Spinal cord (tissue), 10 donors: Measurements from ENCODE around the gene SCRN3. TPM values are rescaled to one million over a fixed set of nuclear protein-coding genes. Genes with fewer than 3 reads are reported as not detected.

Experiments
- DNase-seq, 6 donors: peaks; one replicate each; pipeline versions ENCODE4 v3.0.0 to v3.0.0-alpha.2; 2013 to 2015; ENCODE audit warnings: low spot score in 6 of 6, low read depth in 4 of 6
- H3K27ac ChIP-seq: one replicate; pipeline ENCODE4 v1.5.1; 2013; ENCODE audit warnings: low read depth, low read length, control low read depth
- H3K27me3 ChIP-seq: one replicate; pipeline ENCODE4 v1.6.1; 2013; ENCODE audit warnings: low read length; ENCODE audit not compliant: control insufficient read depth, insufficient read depth
- H3K36me3 ChIP-seq: one replicate; pipeline ENCODE4 v1.6.1; 2013; ENCODE audit warnings: low read length; ENCODE audit not compliant: control insufficient read depth, insufficient read depth
- H3K4me1 ChIP-seq: one replicate; pipeline ENCODE4 v1.6.1; 2013; ENCODE audit warnings: low read length; ENCODE audit not compliant: control insufficient read depth, insufficient read depth
- H3K4me3 ChIP-seq: one replicate; pipeline ENCODE4 v1.5.1; 2013; ENCODE audit warnings: low read depth, low read length, control low read depth
- H3K9me3 ChIP-seq: one replicate; pipeline ENCODE4 v1.6.1; 2013; ENCODE audit warnings: low read length; ENCODE audit not compliant: control insufficient read depth, insufficient read depth
- WGBS: methylation state at CpG from one replicate; pipeline ENCODE4 v1.1.5; 2013; ENCODE audit warnings: missing lambda C conversion rate; ENCODE audit not compliant: insufficient coverage; 5-methylcytosine and 5-hydroxymethylcytosine counted together
- polyA plus RNA-seq, 2 donors: library from polyadenylated mRNA; unstranded; fragments of 120-200 nt; gene quantifications; one replicate each; pipeline ENCODE4 v1.2.1, GENCODE V29; 2013; ENCODE audit not compliant: insufficient read length in 2 of 2
- total RNA-seq, 2 donors: library from RNA; depleted of rRNA in 1 of 2; stranded (reverse); fragments of 120-200 nt in 1 of 2; fragments of >200 nt in 1 of 2; gene quantifications; one replicate each; pipeline versions ENCODE4 v1.2.3 to v1.2.4, GENCODE V29; 2013 to 2014
- donor health status: healthy.

The SCRN3 gene
- total and polyA plus RNA-seq, 4 donors: 47.2 to 58.8 (median 49.1) TPM

- H3K36me3 ChIP-seq: no peaks in the 10 kb centered on the region
- no peaks in the 10 kb centered on the region for H3K9me3 ChIP-seq
- DNase-seq: peak; percentile 38 to 93 (median 74)
- H3K4me3 ChIP-seq: no peak overlapping the region
- H3K27me3 ChIP-seq: no peaks in the 10 kb centered on the region
- WGBS: 34% methylated on average over 4 of the region's 13 CpGs
- H3K4me1 ChIP-seq: peaks cover 11% of the 10 kb centered on the region
- peak overlapping the region; percentile 67 for H3K27ac ChIP-seq
These were observed 42.8 kb downstream of the SCRN3 start for GRCh38 chr2:174438146-174438886.

- no peak overlapping the region for H3K27ac ChIP-seq
- no peak overlapping the region for H3K4me3 ChIP-seq
- H3K4me1 ChIP-seq: peaks cover 11% of the 10 kb centered on the region
- no peaks in the 10 kb centered on the region for H3K9me3 ChIP-seq
- no peaks in the 10 kb centered on the region for H3K27me3 ChIP-seq
- no peaks in the 10 kb centered on the region for H3K36me3 ChIP-seq
- DNase-seq: no peak
- no CpG with 5 or more reads among the region's 2 CpGs for WGBS
These were observed 43.8 kb downstream of the SCRN3 start for GRCh38 chr2:174439323-174439722.

- Histone ChIP-seq H3K9me3 (no peaks in the 10 kb centered on the region), H3K27me3 (no peaks in the 10 kb centered on the region), H3K36me3 (no peaks in the 10 kb centered on the region), H3K4me3 (no peak overlapping the region), H3K27ac (no peak overlapping the region), H3K4me1 (peaks cover 11% of the 10 kb centered on the region)
- DNase-seq: no peak
- 100% methylated on average over 1 of the region's 2 CpGs for WGBS
These were observed 44.4 kb downstream of the SCRN3 start for GRCh38 chr2:174439950-174440349.

GRCh38 chr2:174442546-174443510 lies 47.3 kb downstream of the SCRN3 start:
- Histone ChIP-seq H3K4me3 (no peak overlapping the region), H3K9me3 (no peaks in the 10 kb centered on the region), H3K27me3 (no peaks in the 10 kb centered on the region), H3K27ac (no peak overlapping the region), H3K4me1 (peaks cover 9% of the 10 kb centered on the region), H3K36me3 (peaks cover 3% of the 10 kb centered on the region)
- DNase-seq: no peak
- WGBS: 88% methylated on average over 1 of the region's 3 CpGs

GRCh38 chr2:174444761-174445160 lies 49.2 kb downstream of the SCRN3 start:
- Histone ChIP-seq H3K36me3 (peaks cover 3% of the 10 kb centered on the region), H3K4me3 (no peak overlapping the region), H3K27me3 (no peaks in the 10 kb centered on the region), H3K27ac (no peak overlapping the region), H3K4me1 (no peaks in the 10 kb centered on the region), H3K9me3 (no peaks in the 10 kb centered on the region)
- no peak for DNase-seq
- WGBS: 80% methylated on average over 5 of the region's 6 CpGs

- Histone ChIP-seq H3K4me3 (no peak overlapping the region), H3K27ac (no peak overlapping the region), H3K4me1 (no peaks in the 10 kb centered on the region), H3K9me3 (no peaks in the 10 kb centered on the region), H3K27me3 (no peaks in the 10 kb centered on the region), H3K36me3 (peaks cover 3% of the 10 kb centered on the region)
- WGBS: no CpG with 5 or more reads among the region's 3 CpGs
- DNase-seq: no peak
These were observed 49.7 kb downstream of the SCRN3 start for GRCh38 chr2:174445248-174445647.

- Histone ChIP-seq H3K9me3 (no peaks in the 10 kb centered on the region), H3K27me3 (no peaks in the 10 kb centered on the region), H3K36me3 (peaks cover 3% of the 10 kb centered on the region), H3K4me1 (no peaks in the 10 kb centered on the region), H3K4me3 (no peak overlapping the region), H3K27ac (no peak overlapping the region)
- whole genome bisulfite sequencing: 90% methylated on average over 2 of the region's 4 CpGs
- no peak for DNase-seq
These were observed 51.0 kb downstream of the SCRN3 start for GRCh38 chr2:174446531-174446930.

- Histone ChIP-seq H3K9me3 (no peaks in the 10 kb centered on the region), H3K27ac (no peak overlapping the region), H3K36me3 (peaks cover 3% of the 10 kb centered on the region), H3K27me3 (no peaks in the 10 kb centered on the region), H3K4me3 (no peak overlapping the region), H3K4me1 (no peaks in the 10 kb centered on the region)
- 86% methylated on average over 1 of the region's 2 CpGs for WGBS
- DNase-seq: no peak
These were observed 53.5 kb downstream of the SCRN3 start for GRCh38 chr2:174449033-174449432.

- 100% methylated on average over 1 of the region's 4 CpGs for WGBS
- Histone ChIP-seq H3K4me3 (no peak overlapping the region), H3K36me3 (peaks cover 12% of the 10 kb centered on the region), H3K4me1 (no peaks in the 10 kb centered on the region), H3K9me3 (no peaks in the 10 kb centered on the region), H3K27me3 (no peaks in the 10 kb centered on the region), H3K27ac (no peak overlapping the region)
- DNase-seq: no peak
These were observed 54.7 kb downstream of the SCRN3 start for GRCh38 chr2:174450021-174450816.
